ENCODE data around the gene KCNT1.

Gene KCNT1

DNA sequence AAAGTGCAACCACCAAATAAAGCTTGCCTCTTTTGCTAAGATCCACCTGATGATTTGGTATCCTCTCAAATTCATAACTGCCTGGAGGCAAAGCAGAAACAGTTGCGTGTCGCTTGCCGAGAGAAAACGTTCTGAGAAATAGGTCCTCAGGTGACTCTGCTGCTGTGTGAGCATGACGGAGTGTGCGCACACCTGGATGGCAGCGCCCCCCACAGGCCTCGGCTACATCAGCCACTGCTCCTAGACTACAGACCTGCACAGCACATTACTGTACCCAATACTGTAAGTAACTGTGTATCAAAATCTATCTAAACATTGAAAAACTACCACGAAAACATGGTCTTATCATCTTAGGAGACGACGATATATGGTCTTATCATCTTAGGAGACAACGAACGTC, 117.9 kb downstream of the KCNT1 start:
- DNase-seq (ENCODE audit: low read depth in 3 of 3) = no peak

DNA sequence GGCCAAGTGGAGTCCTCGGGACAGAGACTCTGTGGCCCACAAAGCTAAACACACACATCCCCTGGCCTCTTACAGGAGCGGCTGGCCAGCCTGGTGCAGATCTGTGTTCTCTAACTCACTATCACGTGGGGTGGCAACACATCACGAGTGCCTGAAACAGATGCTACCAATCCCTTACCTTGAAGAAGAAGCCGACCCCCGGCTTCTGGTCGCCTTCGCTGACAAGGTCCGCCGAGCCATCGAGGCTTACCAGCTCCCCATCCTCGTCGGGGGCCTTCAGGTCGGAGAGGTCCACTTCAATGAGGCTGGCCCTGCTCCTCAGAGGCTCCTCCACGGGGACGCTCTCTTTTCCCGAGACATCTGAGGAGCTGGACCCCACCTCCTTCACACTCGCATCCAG, 118.7 kb downstream of the KCNT1 start:
- no peak for DNase-seq (ENCODE audit: low read depth in 3 of 3)

DNA sequence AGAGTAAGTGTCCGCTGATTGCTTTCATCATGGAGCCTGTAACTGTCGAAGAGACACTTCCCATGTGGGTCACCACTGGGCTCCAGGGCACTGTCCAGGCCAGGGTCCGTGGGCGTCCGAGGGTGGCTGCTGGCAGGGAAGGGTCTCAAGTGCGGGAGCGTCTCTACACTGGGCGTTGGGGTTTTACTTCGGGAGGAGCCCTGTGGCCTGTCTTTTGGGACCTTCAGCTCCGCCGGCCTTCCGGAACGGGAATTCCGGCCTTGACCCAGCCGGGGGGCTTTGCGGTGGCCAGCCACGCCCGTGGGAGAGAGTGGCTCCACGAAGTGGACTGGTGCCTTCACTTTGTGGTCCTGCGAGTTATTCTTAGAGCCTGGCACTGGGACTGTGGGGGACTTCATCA, 119.1 kb downstream of the KCNT1 start:
- DNase-seq (ENCODE audit: low read depth in 3 of 3) = no peak

DNA sequence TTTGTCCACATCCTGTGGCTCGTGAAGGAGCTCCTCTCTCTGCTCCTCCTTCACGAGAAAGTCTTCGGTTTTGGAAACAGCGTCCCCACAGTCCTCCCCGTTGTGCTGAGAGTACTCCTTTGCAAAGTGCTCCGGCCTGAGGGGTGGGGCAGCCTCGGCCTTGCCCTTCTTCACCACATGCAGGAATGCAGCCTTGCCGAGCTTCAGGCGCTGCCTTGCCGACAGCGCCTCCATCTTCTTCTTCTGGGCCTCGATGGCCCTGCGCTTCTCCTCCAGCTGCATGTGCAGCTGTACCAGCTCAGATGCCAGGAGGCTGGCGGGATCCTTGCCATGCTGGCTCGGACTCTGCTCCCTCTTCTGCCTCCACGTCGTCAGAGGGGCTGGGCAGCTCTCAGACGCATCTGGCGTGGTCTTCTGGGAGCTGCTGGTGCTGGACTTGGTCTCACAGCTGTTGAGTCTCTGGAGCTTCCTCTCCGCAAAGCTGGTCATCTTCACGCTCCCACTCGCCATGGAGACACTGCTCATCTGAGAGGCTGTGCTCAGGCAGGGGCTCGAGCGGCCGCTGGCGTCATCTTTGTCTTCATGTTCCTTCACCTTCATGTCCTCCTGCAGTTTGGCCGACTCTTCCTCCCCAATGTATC, 119.9 kb downstream of the KCNT1 start:
- DNase-seq (ENCODE audit: low read depth in 3 of 3) = no peak

DNA sequence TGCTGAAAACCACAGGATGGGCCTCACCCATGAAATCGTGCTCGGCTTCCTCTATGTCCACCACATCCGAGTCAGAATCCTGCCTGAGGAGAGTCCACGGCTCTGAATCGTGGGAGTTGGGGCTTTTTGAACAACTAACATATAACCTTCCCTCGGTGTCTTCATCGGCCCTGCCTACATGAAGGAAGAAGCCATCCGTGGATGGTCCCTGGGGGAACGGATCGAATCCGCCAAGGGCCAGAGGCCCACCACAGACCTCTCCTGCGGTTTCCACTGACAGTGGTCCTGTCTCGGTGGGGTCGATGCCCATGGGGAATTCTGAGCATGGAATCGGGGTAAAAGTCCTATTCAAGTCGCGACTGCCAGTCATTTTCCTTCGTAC, 120.4 kb downstream of the KCNT1 start:
- DNase-seq (ENCODE audit: low read depth in 3 of 3) = no peak

DNA sequence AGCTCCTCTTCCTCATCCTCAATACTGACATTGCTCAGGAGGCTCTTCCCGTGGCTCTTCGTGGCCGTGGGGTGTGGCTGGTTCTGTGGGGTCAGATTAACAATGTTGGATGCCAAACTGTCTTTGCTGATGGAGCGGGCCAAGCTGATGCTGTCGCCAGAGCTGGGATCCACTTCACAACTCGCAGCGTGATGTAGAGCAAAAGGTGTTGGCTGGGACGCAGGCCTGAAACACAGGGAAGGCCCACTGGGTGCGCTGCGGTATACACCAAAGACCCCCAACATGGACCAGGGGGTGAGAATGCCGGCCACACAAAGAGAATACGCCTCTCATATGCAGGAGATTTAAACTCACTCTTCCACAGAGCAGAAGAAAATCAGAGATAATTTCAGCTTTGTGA, 121.1 kb downstream of the KCNT1 start:
- DNase-seq (ENCODE audit: low read depth in 3 of 3) = no peak

DNA sequence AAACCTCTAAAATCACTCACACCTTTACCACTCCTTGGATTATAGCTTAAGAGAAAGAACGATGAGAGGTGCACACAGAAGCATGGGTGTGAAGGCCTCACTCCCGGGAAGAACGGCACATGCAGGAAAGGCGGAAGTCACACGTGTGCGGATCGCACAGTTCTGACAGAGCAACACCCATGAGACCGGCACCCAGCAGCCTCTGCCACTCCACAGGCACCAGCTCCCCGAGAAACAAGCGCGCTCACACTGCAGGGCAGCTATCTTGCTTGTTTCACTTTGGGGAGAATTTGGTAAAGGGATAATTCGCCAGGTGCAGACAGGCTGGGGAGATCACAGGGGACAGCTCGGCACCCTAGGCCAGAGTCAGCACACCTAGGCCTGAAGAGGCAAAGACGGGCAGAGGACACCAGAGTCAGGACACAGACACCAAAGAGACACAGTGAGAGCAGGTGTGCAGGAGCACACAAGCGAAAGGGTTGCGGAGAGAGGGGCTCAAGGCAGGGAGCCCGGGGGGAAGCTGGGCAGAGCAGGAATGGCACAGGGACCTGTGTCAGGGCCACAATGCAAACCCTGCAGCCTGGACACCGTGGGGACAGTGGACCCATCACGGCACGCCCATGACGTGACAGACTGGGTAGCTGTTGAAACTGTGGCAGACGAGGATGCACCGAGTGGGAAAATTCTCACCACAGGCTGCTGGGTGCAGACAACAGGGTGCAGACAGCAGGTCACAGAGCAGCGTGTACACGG, 123.6 kb downstream of the KCNT1 start:
- DNase-seq (ENCODE audit: low read depth in 3 of 3) = no peak

DNA sequence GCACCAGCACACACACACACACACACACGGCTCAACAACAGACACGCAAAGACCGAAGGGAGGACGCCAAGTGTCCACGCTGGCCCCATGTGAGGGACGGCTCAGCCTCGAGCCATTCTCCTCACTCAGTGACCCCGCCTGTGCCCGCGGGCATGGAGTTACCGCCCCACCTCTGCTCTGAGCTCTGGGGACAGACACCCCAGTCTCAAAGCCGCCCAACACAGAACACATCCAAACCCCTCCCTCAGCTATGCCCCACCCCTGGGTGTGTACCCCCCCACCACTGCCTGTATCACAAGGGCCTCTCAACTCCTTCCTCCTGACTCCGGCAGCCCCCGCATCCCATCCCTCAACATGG, 124.2 kb downstream of the KCNT1 start:
- no peak for DNase-seq (ENCODE audit: low read depth in 3 of 3)

DNA sequence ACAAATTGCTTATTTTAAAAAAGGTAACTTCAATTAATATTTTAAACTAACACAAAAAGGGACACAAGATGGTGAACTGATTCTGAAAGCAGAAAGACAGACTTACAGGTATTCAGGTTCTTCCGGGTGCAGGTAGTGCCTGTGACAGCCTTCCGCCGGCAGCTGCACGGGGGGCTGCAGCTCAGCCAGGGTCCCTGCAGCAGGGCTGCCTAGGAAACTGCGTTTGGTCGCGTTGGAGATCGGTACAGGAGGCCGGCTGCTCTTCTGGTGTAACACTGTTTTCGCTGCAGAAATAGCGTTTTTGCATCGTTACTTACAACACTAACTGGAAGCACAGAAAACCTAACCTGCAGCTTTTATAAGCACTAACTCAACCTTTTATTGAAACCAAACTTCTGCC, 125.3 kb downstream of the KCNT1 start:
- DNase-seq (ENCODE audit: low read depth in 3 of 3) = no peak

DNA sequence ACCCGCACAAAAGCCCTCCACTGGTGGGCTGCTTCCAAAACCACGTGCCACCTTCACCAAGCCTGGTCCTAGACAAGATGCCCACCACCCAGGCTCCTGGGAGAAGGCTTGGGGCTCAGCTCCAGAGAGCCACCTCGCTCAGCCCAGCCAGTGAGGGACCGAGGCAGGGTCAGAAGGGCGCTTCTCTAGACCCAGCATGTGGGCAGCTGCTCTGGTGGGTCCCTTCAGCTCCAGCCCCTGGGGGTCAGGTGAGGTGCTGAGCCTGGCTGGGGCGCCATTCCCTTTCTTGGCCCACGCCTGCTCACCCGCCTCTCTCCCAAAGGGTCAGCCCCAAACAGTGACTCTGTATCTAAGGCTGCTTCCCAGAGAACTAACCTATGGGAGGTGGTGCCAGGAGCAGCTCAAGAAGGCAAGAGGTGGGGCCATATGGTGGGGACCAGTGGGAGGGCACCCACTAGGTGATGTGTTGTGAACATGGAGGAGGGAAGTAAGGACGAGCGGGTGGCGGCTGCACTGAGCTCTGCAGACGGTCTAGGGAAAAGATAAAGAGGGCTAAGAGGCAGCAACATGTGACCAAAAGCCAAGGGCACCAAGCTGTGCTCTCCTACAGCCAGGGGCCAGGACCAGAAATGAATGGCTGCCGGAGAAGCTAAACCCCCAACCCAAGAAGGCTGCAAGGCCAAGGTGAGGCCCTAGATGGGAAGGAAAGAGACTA, 126.0 kb downstream of the KCNT1 start:
- DNase-seq (ENCODE audit: low read depth in 3 of 3) = no peak

DNA sequence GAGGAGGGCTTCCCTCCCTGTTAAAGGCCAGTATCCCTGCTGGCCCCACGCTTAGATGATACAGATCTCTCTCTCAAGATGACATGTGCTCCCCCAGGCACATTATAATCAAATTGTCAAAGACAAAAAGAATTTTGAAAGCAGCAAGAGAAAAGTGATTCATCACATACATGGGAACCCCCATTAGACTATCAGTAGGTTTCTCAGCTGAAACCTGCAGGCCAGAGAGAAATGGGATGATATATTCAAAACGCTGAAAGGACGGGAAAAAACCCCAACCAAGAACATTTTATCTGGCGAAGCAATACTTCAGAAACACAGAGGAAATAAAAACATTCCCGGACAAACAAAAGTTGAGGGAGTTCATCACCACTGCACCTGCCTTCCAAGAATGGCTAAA, 126.7 kb downstream of the KCNT1 start:
- DNase-seq (ENCODE audit: low read depth in 3 of 3) = no peak

DNA sequence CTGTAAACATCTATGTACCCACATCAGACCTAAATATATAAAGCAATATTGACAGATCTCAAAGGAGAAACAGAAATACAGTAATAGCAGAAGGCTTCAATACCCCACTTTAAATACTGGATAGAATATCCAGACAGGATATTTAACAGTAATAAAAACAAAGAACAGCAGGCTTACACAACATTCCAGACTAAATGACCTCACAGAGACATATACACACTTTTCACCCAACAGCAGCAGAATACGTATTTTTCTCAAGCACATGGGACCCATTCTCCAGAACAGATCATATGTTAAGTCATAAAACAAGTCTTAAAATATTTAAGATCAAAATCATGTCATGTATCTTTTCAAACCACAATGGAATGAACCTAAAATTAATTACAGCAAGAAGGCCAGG, 128.5 kb downstream of the KCNT1 start:
- DNase-seq (ENCODE audit: low read depth in 3 of 3) = no peak

DNA sequence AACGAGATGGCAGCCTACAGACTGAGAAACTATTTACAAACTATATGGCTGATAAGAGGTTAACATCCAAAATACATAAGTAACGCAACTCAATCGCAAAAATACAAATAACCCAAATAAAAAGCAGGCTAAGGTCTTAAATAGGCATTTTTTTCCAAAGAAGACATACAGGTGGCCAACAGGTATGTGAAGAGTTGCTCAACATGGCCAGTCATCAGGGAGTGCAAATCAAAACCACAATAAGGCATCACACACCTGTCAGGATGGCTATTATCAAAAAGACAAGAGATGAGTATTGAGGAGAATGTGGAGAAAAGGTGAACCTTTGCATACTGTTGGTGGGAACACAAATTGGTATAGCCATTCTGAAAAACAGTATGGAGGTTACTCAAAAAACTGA, 131.9 kb downstream of the KCNT1 start:
- DNase-seq (ENCODE audit: low read depth in 3 of 3) = no peak

DNA sequence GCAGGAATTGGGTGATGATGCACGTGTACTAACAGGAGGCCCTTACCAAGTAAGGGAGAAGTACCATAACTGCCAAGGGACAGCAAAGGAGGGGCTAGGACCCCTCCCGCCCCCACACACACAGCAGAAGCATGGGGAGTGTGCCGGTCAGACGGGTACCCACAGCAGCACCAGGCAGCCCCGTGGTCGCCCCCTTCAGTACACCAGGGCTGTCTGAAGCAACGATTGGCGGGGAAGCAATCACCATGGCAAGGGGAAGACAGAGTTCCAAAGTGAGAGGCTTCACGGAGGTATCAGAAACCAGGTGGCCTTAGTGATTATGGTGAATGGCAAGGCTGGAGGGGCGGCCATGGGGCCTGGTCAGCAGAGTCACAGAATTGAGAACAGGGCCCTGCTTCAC, 133.1 kb downstream of the KCNT1 start:
- DNase-seq (ENCODE audit: low read depth in 3 of 3) = no peak

DNA sequence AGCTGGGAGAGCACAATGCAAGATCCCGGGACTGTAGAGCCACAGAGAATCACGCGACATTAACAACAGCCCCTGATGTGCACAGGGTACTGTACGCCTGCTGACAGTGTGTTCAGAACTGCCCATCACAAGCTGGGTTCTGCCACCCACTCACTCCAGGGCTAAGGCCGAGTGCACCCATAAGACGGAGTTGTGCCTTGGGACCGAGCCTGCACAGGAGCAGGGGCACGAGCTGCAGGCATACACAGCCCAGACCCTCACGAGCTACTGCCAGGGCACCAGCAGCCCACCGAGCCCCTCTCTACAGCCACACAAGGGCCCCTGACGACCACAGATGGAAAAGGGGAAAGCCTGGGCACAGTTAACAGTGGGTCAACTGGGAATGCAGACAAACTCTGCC, 137.5 kb downstream of the KCNT1 start:
- no peak for DNase-seq (ENCODE audit: low read depth in 3 of 3)

DNA sequence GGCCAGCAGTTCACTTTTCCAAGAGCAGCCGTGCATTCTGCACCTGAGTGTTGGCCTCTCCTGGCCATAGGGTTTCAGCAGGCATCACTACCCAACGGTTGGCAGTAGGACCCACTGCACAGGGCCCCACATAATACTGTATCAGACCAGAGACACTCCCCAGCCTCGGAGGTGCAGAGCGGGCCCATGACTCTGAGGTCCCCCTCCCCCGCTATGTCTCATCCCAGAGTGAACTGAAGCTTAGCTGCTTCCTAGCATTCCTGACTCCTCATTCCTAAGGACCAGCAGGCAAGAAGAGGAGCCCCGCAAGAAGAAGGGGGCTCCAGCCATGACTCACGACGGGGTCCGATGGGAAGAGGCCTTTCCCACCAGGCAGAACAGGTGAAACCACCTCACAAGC, 138.1 kb downstream of the KCNT1 start:
- no peak for DNase-seq (ENCODE audit: low read depth in 3 of 3)

DNA sequence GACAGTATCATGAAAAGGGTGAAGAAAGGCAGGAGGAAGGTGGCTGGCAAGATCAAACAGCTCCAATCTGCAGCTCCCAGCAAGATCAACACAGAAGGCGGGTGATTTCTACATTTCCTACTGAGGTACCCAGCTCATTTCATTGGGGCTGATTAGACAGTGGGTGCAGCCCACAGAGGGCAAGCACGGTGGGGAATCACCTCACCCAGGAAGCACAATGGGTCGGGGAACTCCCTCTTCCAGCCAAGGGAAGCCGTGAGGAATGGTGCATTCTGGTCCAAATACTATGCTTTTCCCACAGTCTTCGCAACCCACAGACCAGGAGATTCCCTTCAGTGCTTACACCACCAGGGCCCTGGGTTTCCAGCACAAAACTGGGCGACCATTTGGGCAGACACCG, 138.6 kb downstream of the KCNT1 start:
- no peak for DNase-seq (ENCODE audit: low read depth in 3 of 3)

All from stimulated activated CD4-positive, alpha-beta T cell treated with anti-CD3 and anti-CD28 coated beads, TNF-alpha, amount 100 ng/mL, for 24 hours (primary cell).